Thyroid gland (tissue), 4 donors: ENCODE data around the gene MINAR2.

Experiments used
- POLR2A ChIP-seq, 2 donors: fragments of 450-650 bp; IDR thresholded peaks; one replicate each; pipeline ENCODE4 v1.6.1; 2017; ENCODE audit warnings: antibody characterized with exemption in 2 of 2, mild to moderate bottlenecking in 2 of 2, moderate library complexity in 1 of 2
- TF ChIP-seq, protein P1 (sequence below), 6 experiments: fragments of 200-600 bp in 3 of 6; fragments of 450-650 bp in 3 of 6; sonication (generic) in 3 of 6; IDR thresholded peaks; one replicate each; pipeline ENCODE4 v1.5.1; 2016 to 2019; ENCODE audit warnings: antibody characterized with exemption in 6 of 6, mild to moderate bottlenecking in 2 of 6, inconsistent platforms in 1 of 6, moderate library complexity in 1 of 6

DNA sequence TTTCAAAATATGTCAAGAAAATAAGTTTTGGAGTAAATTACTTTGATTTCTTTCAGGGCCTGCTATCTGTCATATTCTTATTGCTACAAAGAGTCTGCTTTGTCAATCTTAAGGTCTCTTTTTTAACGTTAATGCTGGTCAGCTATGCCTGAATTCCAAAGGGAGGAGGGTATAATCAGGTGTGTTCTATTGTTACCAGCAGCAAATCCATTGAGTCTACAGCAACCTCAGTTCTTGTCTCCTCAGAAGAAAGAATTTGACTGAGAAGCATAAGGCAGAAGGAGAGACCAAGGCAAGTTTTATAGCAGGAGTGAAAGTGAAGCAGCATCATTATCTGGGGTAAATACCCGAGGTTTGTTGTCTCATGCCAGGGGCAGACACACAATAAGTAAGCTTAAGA, 23.7 kb upstream of the MINAR2 start:
- TF ChIP-seq POLR2A (IDR thresholded peaks at IDR 0.05), result no peak
- TF ChIP-seq, protein P1, sequence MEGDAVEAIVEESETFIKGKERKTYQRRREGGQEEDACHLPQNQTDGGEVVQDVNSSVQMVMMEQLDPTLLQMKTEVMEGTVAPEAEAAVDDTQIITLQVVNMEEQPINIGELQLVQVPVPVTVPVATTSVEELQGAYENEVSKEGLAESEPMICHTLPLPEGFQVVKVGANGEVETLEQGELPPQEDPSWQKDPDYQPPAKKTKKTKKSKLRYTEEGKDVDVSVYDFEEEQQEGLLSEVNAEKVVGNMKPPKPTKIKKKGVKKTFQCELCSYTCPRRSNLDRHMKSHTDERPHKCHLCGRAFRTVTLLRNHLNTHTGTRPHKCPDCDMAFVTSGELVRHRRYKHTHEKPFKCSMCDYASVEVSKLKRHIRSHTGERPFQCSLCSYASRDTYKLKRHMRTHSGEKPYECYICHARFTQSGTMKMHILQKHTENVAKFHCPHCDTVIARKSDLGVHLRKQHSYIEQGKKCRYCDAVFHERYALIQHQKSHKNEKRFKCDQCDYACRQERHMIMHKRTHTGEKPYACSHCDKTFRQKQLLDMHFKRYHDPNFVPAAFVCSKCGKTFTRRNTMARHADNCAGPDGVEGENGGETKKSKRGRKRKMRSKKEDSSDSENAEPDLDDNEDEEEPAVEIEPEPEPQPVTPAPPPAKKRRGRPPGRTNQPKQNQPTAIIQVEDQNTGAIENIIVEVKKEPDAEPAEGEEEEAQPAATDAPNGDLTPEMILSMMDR (IDR thresholded peaks at IDR 0.05), result no peak
